ENCODE results near the gene IRX4.
A peak's percentile ranks its signal among the peaks of the same experiment; 100 is the strongest.

Gene IRX4

DNA sequence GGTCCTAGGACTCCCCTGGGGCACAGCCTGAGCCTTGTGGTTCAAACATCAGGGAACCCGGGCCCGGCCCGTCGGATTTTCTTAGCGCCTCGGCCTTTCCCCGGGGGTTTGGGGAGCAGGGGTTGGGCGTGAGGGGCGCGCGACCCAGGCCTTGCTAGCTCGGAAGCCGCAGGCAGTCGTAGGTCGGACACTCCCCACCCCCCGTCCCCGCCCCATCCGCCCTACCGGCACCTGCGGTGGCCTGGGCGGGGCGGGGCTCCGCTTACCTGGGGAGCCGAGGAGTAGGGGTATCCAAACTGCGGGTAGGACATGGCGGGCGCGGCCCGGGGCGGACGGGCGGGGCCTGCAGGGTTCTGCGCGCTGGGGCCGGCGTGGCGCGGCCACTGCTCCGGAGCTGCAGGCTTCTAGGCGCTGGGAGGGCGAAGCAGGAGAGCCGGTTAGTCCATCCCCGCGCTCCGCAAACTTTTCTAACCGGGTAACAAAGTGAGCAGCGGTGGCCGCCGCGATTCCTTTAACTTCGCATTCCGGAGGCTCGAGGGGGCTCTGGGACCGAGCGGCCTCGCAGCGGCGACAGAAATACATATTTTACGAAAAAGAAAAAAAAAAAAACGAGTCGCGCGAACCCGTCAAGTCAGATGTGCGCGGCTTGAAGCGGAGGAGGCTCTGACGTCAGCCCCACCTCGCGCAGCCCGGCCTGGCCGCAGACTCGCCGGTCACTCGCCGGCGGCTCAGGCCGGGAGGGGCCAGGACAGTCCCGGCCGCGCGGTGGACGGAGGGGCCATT lies at the start of gene IRX4:
Gene IRX4 (minus strand): TSS at position 589 of the 783 bp plus-strand sequence. CDS start 278 bp downstream, at position 311.
- Mint-ChIP-seq H3K27ac (no peak within 1 kb of the TSS), H3K36me3 (no peaks in the 10 kb centered on the region), H3K4me1 (peaks cover 12% of the 10 kb centered on the region), H3K27me3 (peaks cover 32% of the 10 kb centered on the region), H3K4me3 (peak within 1 kb of the TSS; percentile 19), H3K9me3 (no peaks in the 10 kb centered on the region)

DNA sequence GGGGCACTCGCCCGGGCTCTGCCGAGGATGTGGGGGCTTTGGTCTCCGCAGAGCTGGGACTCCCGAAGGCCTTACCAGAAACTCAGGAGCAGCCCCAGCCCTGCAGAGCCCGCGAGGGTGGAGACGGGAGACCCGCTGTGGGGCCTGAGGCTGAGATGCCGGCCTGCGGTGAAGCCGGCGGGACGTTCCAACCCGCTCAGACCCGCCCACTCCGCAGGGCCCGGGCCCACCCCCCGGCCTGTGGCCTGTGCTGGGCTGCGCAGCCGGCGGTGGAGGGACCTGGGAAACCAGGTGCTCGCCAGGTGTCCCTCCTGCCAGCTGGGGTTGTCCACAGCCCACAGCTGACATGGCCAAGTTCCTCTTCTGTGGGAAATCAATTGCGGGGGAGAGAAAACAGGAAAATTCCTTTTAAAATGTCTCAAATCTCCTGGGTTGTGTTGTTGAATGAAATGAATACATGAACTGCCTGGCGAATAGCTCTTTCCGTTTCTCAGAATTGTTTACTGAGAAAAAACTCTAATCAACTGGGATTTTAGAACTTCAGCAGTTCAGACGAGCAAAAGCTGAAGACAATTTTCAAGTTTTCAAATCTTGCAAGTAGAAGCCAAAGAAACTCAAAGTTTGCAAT lies 49.0 kb upstream of the IRX4 start:
- Mint-ChIP-seq H3K9me3 (no peaks in the 10 kb centered on the region), H3K27ac (no peak overlapping the region), H3K36me3 (no peaks in the 10 kb centered on the region), H3K4me1 (no peaks in the 10 kb centered on the region), H3K27me3 (peaks cover 19% of the 10 kb centered on the region), H3K4me3 (no peak overlapping the region)

DNA sequence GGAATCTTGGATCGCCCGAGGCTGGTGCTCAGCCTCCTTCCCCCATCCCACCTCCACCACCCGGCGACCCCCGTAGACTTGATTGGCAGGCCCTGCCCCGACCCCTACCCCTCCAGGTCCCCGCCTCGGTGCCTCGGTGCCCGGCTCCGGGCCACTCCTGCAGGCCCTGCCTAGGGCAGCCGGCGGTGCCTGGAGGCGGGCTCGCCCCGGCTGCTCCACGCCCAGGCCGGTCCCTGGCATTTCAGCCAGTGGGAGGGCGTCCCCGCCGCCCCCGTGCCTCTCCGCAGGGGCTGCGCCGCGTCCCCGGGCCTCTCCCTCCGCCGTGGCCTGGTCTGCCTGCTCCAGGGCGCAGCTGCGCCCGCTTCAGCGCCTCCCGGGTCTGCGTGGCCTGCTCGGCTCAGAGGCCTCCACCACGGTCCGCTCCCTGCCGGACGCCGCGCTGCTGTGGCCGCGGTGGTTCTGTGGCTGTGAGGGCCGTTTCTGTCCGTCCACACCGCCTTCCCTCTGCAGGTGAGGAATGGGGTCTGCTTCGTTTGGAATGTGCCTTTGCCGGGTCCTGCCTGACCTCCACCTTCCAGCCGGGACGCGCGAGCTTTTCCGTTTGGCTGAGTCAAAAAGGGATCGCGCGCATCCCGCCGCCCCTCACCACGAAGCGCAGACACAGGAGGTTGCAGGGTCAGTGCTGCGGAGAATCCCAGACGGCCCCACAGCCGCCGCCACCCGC lies 48.3 kb upstream of the IRX4 start:
- H3K9me3 Mint-ChIP-seq = no peaks in the 10 kb centered on the region
- no peak overlapping the region for H3K4me3 Mint-ChIP-seq
- H3K27me3 Mint-ChIP-seq = peaks cover 16% of the 10 kb centered on the region
- no peaks in the 10 kb centered on the region for H3K4me1 Mint-ChIP-seq
- no peaks in the 10 kb centered on the region for H3K36me3 Mint-ChIP-seq
- H3K27ac Mint-ChIP-seq = no peak overlapping the region

DNA sequence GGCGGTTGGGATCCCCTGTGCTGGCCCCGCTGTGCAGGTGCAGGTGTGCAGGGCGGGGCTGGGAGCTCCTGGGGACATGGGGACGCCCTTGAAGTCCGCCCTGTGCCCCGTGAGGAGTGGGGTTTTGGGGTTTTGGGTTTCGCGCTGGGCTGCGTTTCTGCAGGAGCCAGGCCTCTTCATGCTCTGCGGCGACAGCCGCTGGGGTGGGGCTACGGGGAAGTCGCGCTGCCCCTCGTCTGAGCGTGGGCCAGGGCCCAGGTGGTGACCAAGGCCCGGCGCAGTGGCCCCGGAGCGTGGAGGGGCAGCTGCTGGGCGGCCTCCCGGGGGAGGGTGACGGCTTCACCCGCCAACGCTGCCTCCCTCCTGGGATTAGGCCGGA lies 47.8 kb upstream of the IRX4 start:
- no peak overlapping the region for H3K4me3 Mint-ChIP-seq
- H3K27me3 Mint-ChIP-seq = peaks cover 14% of the 10 kb centered on the region
- no peaks in the 10 kb centered on the region for H3K9me3 Mint-ChIP-seq
- no peak overlapping the region for H3K27ac Mint-ChIP-seq
- no peaks in the 10 kb centered on the region for H3K4me1 Mint-ChIP-seq
- H3K36me3 Mint-ChIP-seq = no peaks in the 10 kb centered on the region

DNA sequence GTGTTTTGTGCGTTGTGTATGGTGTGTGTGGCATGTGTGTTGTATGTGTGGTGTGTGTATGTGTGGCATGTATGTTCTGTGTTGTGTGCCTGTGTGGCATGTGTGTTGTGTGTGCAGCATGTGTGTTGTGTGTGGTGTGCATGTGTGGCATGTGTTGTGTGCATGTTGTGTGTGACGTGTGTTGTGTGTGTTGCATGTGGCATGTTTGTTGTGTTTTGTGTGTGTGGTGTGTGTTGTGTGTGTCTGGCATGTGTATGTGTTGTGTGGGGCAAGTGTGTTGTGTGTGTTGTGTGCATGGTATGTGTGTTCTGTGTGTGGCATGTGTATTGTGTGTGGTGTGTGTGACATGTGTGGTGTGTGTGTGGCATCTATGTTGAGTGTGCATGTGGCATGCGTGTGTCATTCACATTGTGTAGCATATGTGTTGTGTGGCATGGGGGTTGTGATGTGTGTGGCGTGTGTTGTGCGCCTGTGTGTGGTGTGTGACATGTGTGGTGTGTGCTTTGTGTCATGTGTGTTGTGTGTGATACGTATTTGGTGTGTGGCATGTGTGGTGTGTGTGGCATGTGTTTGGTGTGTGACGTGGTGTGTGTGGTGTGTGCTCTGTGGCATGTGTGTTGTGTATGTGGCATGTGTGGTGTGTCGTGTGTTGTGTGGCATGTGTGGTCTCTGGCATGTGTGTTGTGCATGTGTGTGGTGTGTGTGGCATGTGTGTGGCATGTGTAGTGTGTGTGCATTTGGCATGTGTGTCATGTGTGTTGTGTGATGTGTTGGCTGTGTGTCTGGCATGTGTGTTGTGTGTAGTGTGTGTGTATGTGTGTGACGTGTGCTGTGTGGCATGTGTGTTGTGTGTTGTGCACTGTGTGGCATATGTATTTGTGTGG lies 46.6 kb upstream of the IRX4 start:
- Mint-ChIP-seq H3K36me3 (no peaks in the 10 kb centered on the region), H3K9me3 (no peaks in the 10 kb centered on the region), H3K4me3 (no peak overlapping the region), H3K27ac (no peak overlapping the region), H3K27me3 (peaks cover 10% of the 10 kb centered on the region), H3K4me1 (no peaks in the 10 kb centered on the region)

DNA sequence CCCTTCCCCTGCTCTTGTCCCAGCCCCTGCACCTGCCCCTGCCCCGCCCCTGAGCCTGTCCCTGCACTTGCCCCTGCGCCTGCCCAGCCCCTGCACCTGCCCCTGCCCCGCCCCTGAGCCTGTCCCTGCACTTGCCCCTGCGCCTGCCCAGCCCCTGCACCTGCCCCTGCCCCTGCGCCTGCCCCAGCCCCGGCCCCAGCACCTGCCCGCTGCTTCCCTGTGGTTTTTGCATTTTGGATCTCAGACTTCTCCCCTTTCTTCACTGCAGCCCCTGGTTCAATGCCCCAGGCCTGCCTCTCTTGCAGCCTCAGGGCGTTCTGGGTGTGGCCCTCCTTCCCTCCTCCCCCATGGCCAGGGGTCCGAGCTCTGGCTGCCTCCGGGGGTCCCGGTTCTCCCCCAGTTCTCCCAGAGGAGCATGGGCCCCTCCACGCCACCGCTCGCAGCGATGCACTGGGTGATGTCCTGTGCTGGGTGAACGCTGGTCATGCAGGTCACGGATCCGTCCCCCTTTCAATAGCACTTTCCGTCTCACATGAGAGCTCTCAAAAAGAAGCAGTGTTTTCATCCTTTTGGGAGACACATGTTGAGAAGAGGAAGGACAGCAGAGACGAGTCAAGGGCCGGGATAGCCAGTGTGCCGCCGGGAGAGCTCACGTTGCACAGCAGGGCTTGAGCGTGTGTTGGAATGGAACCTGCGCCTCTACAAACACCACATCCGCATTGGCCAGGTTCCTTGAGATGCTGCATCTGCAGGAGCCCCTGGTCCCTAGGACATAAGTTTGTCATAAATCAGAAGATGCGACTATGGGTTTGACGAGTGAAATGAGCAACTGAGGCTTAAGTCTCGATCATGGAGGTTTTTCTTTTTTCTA lies 44.0 kb upstream of the IRX4 start:
- Mint-ChIP-seq H3K4me1 (no peaks in the 10 kb centered on the region), H3K27me3 (peaks cover 5% of the 10 kb centered on the region), H3K27ac (no peak overlapping the region), H3K4me3 (no peak overlapping the region), H3K9me3 (no peaks in the 10 kb centered on the region), H3K36me3 (no peaks in the 10 kb centered on the region)

DNA sequence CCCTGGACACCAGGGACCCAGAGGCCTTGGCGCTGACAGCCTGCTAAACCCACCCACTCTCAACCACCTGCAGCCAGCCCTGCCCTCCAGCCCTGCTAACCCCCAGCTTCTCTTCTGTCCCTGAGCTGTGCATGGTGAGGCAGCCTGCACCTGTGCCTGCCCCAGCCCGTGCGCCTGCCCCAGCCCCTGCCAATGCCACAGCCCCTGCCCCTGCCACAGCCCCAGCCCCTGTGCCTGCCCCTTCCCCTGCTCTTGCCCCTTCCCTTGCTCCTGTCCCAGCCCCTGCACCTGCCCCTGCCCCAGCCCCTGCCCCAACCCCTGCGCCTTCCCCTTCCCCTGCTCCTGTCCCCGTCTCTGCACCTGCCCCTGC lies 43.3 kb upstream of the IRX4 start:
- Mint-ChIP-seq H3K27ac (no peak overlapping the region), H3K4me1 (no peaks in the 10 kb centered on the region), H3K27me3 (peaks cover 5% of the 10 kb centered on the region), H3K36me3 (no peaks in the 10 kb centered on the region), H3K9me3 (no peaks in the 10 kb centered on the region), H3K4me3 (no peak overlapping the region)

DNA sequence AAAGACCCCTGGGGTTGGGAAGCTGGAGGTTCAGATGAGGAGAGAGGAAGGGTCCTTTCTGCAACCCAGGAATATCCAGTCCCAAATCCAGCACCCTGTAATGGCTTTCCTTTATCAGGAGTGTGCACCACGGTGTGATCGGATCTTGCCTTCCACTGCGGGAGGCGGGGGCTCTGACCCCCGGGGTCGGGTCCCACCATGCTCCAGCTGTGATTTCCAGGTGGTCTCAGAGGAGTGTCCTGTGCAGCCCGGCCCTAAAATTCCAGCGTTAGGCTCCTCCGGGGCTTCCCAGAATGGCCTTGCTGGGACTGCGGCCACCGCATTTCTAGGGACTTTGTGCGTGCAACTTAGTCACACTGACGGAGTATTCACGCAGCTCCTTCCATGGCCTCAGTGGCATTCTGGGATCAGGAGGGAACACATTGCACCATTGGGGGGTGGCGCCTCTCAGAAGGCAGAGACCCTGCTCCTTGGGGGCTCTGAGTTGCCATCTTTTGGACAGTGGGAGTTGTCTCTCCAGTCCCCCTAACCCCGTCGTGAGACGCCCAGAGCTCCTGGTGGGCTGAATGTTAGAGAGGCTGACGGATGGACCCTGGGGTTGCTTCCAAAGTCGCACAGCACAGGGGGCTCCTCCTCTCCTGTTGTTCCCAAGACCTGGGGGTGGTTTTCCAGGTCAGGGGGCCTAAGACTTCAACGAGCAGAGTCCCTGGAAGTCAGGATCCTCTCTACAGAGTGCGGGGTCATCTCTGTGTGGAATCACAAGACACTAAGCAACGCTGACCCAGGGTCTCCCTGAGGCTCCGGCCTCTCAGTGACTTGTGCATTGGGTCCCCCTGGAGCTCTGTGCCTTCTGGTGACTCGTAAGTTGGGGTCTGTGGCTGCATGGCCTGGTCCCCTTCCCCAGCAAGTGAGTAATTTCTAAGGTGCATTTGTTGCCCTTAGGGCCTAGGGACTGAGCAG lies 42.7 kb upstream of the IRX4 start:
- Mint-ChIP-seq H3K36me3 (no peaks in the 10 kb centered on the region), H3K9me3 (no peaks in the 10 kb centered on the region), H3K27ac (no peak overlapping the region)

DNA sequence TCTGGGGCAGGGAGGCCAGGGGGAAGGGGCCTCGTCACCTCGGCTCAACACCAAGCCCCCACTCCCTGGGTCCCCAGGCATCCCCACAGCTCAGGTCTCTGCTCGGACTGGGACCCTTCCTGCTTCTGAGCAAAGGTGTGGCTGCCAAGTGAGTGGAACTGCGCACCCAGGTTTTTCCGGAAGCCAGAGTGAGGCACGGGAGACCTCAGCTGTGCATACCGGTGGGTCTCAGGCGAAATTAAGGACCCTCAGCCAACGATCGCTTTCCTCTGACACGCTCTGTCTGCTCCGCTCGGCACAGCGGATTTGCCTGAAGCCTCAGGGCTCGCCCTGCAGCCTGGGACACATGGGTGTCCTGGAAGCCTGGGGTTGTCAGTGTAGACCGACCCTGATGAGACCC lies 41.0 kb upstream of the IRX4 start:
- Mint-ChIP-seq H3K4me1 (no peaks in the 10 kb centered on the region), H3K27ac (no peak overlapping the region), H3K36me3 (no peaks in the 10 kb centered on the region), H3K9me3 (no peaks in the 10 kb centered on the region), H3K27me3 (peaks cover 9% of the 10 kb centered on the region), H3K4me3 (no peak overlapping the region)

More for the DNA sequence above, 42.7 kb upstream of the IRX4 start:
- H3K27me3 Mint-ChIP-seq = peaks cover 7% of the 10 kb centered on the region
- no peaks in the 10 kb centered on the region for H3K4me1 Mint-ChIP-seq
- H3K4me3 Mint-ChIP-seq = no peak overlapping the region

DNA sequence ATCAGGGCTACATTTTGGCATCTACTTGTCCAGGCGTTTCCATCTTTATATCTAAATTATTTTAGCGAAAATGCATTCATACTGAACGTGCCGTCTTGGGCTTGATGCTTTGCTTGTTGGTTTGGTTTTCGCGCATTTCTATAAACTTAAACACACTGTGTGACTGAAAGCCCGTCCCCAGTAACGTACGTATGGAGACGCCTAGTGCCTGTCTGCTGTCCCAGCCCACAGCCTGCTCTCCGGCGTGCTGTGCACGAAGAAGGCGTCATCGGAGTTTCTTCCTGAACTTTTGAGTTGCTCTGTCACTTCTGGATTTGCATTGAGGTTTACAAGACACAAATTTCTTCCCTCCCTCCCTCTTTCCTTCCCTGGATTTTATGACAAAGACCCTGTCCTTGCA lies 40.6 kb upstream of the IRX4 start:
- no peaks in the 10 kb centered on the region for H3K36me3 Mint-ChIP-seq

DNA sequence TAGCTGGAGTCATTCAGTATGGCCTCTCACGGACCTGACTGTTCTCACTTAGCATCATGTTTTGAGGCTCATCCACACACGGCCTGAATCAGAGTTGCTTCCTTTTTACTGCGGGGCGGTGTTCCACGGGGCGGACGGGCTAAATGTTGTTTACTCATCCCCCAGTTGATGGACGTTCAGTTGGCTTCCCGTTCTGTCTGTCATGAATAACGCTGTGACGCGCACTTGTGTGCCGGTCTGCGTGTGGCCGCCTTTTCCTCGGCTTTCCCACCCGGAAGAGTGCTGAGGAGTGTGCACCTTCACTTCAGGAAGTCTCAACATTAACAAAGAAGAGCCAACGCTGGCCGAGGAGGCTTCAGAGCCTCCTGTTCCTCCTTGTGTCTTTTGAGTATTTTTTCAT lies 39.0 kb upstream of the IRX4 start:
- no peak overlapping the region for H3K27ac Mint-ChIP-seq
- H3K4me1 Mint-ChIP-seq = no peaks in the 10 kb centered on the region
- H3K9me3 Mint-ChIP-seq = no peaks in the 10 kb centered on the region
- H3K27me3 Mint-ChIP-seq = peaks cover 6% of the 10 kb centered on the region
- no peak overlapping the region for H3K4me3 Mint-ChIP-seq
- H3K36me3 Mint-ChIP-seq = no peaks in the 10 kb centered on the region

More for the DNA sequence above, 40.6 kb upstream of the IRX4 start:
- no peak overlapping the region for H3K4me3 Mint-ChIP-seq
- H3K9me3 Mint-ChIP-seq = no peaks in the 10 kb centered on the region
- H3K27me3 Mint-ChIP-seq = peaks cover 9% of the 10 kb centered on the region
- H3K4me1 Mint-ChIP-seq = no peaks in the 10 kb centered on the region
- H3K27ac Mint-ChIP-seq = no peak overlapping the region

DNA sequence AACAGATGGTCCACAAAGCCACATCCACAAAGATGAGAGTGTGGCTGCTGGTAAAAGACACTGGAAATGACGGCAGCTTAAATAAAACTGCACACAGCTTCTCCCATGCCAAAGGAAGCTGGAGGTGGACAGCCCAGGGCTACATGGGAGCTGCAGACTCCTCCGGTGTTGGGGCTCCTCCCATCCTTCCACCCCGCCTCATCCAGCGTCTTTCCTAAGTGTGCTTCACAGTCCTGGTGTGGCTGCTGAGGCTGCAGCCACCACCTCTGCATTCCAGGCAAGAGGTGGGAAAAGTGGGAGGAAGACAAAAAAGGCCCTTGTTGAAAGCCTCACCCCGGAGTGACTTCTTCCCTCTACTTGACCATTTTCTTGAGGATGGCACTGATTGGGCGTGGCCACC lies 37.0 kb upstream of the IRX4 start:
- Mint-ChIP-seq H3K4me1 (no peaks in the 10 kb centered on the region), H3K27me3 (peaks cover 6% of the 10 kb centered on the region), H3K4me3 (no peak overlapping the region), H3K9me3 (no peaks in the 10 kb centered on the region), H3K36me3 (no peaks in the 10 kb centered on the region), H3K27ac (no peak overlapping the region)

DNA sequence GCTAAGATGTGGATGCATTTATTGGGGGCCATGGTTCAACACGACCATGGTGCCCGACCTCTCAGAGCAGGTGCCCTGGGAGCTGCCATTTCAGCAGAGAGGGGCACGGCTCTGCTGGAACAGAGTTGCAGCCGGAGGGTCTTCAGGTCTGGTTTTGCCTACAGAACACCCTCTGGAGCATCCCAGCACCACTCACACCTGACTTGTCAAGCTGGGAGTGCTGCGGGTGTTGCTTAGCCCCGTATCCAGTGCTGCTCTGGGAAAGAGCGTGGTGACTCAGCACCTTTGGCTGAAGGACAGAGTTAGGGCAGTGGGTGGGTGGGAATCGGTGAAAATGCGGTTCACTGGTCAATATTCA lies 36.5 kb upstream of the IRX4 start:
- Mint-ChIP-seq H3K4me1 (no peaks in the 10 kb centered on the region), H3K4me3 (no peak overlapping the region), H3K27ac (no peak overlapping the region), H3K9me3 (no peaks in the 10 kb centered on the region), H3K27me3 (peaks cover 6% of the 10 kb centered on the region), H3K36me3 (no peaks in the 10 kb centered on the region)

Measured in activated naive CD4-positive, alpha-beta T cell treated with anti-CD3 and anti-CD28 coated beads, Interleukin-2, amount 50 U/mL, for 24 hours (primary cell).